Trophoblast cell (in vitro differentiated cells and primary cell): ENCODE data around the gene DZIP1L.

Experiments
- DNase-seq, 2 donors: peaks; one replicate each; pipeline ENCODE4 v3.0.0-alpha.2; 2016
- H2AFZ ChIP-seq: 2 replicates; pipeline ENCODE4 v1.6.1; 2013; ENCODE audit warnings: low read length, moderate library complexity, mild to moderate bottlenecking; ENCODE audit not compliant: insufficient read depth, poor library complexity
- H2AK5ac ChIP-seq: 2 replicates; pipeline ENCODE4 v1.6.1; 2013; ENCODE audit warnings: mild to moderate bottlenecking, low read length
- H2BK120ac ChIP-seq: 2 replicates; pipeline ENCODE4 v1.6.1; 2013; ENCODE audit warnings: low read length, mild to moderate bottlenecking, moderate library complexity; ENCODE audit not compliant: insufficient read depth, poor library complexity
- H2BK12ac ChIP-seq: 2 replicates; pipeline ENCODE4 v1.6.1; 2013; ENCODE audit warnings: mild to moderate bottlenecking, low read length, moderate library complexity
- H2BK5ac ChIP-seq: 2 replicates; pipeline ENCODE4 v1.6.1; 2013; ENCODE audit warnings: low read length, low read depth, moderate library complexity, mild to moderate bottlenecking; ENCODE audit not compliant: poor library complexity
- H3K14ac ChIP-seq: 2 replicates; pipeline ENCODE4 v1.6.1; 2013; ENCODE audit warnings: mild to moderate bottlenecking, low read length
- H3K18ac ChIP-seq: 2 replicates; pipeline ENCODE4 v1.6.1; 2013; ENCODE audit warnings: mild to moderate bottlenecking, low read length
- H3K23ac ChIP-seq: 2 replicates; pipeline ENCODE4 v1.6.1; 2013; ENCODE audit warnings: low read length
- H3K27ac ChIP-seq: 2 replicates; pipeline ENCODE4 v1.5.1; 2013; ENCODE audit warnings: low read depth, mild to moderate bottlenecking, inconsistent platforms, low read length, moderate library complexity
- H3K27me3 ChIP-seq: 2 replicates; pipeline ENCODE4 v1.6.1; 2013; ENCODE audit warnings: inconsistent platforms, mild to moderate bottlenecking, low read length, moderate library complexity; ENCODE audit not compliant: insufficient read depth
- H3K36me3 ChIP-seq, 2 experiments: 1 replicate in 1 of 2; 2 replicates in 1 of 2; pipeline ENCODE4 v1.6.1; 2013; ENCODE audit warnings: low read length in 2 of 2, mild to moderate bottlenecking in 2 of 2, moderate library complexity in 1 of 2; ENCODE audit not compliant: insufficient read depth in 2 of 2, control insufficient read depth in 1 of 2
- H3K4ac ChIP-seq: 2 replicates; pipeline ENCODE4 v1.6.1; 2013; ENCODE audit warnings: low read depth, mild to moderate bottlenecking, low read length, moderate library complexity
- H3K4me1 ChIP-seq, 2 experiments: 1 replicate in 1 of 2; 2 replicates in 1 of 2; pipeline ENCODE4 v1.6.1; 2013; ENCODE audit warnings: low read length in 2 of 2, mild to moderate bottlenecking in 2 of 2, moderate library complexity in 1 of 2; ENCODE audit not compliant: insufficient read depth in 2 of 2, control insufficient read depth in 1 of 2
- H3K4me2 ChIP-seq: 2 replicates; pipeline ENCODE4 v1.6.1; 2013; ENCODE audit warnings: inconsistent platforms, mild to moderate bottlenecking, low read length, moderate library complexity
- H3K4me3 ChIP-seq: 2 replicates; pipeline ENCODE4 v1.5.1; 2013; ENCODE audit warnings: mild to moderate bottlenecking, low read depth, low read length, inconsistent platforms
- H3K79me1 ChIP-seq: one replicate; pipeline ENCODE4 v1.6.1; 2013; ENCODE audit warnings: low read length
- H3K79me2 ChIP-seq: 2 replicates; pipeline ENCODE4 v1.6.1; 2013; ENCODE audit warnings: low read length, mild to moderate bottlenecking; ENCODE audit not compliant: control insufficient read depth, insufficient read depth, poor library complexity
- H3K9ac ChIP-seq: 2 replicates; pipeline ENCODE4 v1.6.1; 2013; ENCODE audit warnings: mild to moderate bottlenecking, low read length
- H3K9me3 ChIP-seq: 2 replicates; pipeline ENCODE4 v1.6.1; 2013; ENCODE audit warnings: low read depth, mild to moderate bottlenecking, control low read depth, inconsistent platforms, low read length; ENCODE audit not compliant: insufficient read depth
- H4K12ac ChIP-seq: 2 replicates; pipeline ENCODE4 v1.6.1; 2013; ENCODE audit warnings: low read depth, mild to moderate bottlenecking, low read length, moderate library complexity
- H4K8ac ChIP-seq: 2 replicates; pipeline ENCODE4 v1.6.1; 2013; ENCODE audit warnings: low read depth, mild to moderate bottlenecking, low read length, moderate library complexity
- H4K91ac ChIP-seq: one replicate; pipeline ENCODE4 v1.6.1; 2013; ENCODE audit warnings: low read depth, mild to moderate bottlenecking, low read length, moderate library complexity
- WGBS: extraction: QIAGEN DNeasy Blood & Tissue Kit; methylation state at CpG from one replicate; pipeline ENCODE4 v1.1.7; 2013; ENCODE audit warnings: missing lambda C conversion rate; ENCODE audit not compliant: insufficient read length, insufficient coverage; ENCODE audit errors: extremely low coverage; 5-methylcytosine and 5-hydroxymethylcytosine counted together

Gene DZIP1L

GRCh38 chr3:138031536-138031935 is 83.9 kb downstream of the DZIP1L start:
- Histone ChIP-seq H3K4me2 (no peak overlapping the region), H3K27me3 (no peaks in the 10 kb centered on the region), H3K14ac (no peak overlapping the region), H3K9me3 (no peaks in the 10 kb centered on the region), H3K18ac (no peak overlapping the region), H3K9ac (no peak overlapping the region), H2AFZ (no peak overlapping the region), H2AK5ac (no peak overlapping the region), H3K27ac (no peak overlapping the region), H3K79me1 (no peaks in the 10 kb centered on the region), H3K23ac (no peak overlapping the region), H3K4me3 (no peak overlapping the region), H2BK12ac (no peak overlapping the region), H4K91ac (no peak overlapping the region), H3K79me2 (no peaks in the 10 kb centered on the region), H3K4ac (no peak overlapping the region), H4K12ac (no peak overlapping the region), H3K4me1 (no peaks in the 10 kb centered on the region), H4K8ac (no peak overlapping the region), H2BK120ac (no peak overlapping the region), H2BK5ac (no peak overlapping the region), H3K36me3 (no peaks in the 10 kb centered on the region)
- no peak for DNase-seq
- WGBS, result no CpG with 5 or more reads among the region's 3 CpGs

- Histone ChIP-seq H2AK5ac (no peak overlapping the region), H3K79me2 (no peaks in the 10 kb centered on the region), H3K14ac (no peak overlapping the region), H2BK12ac (no peak overlapping the region), H2AFZ (no peak overlapping the region), H3K36me3 (no peaks in the 10 kb centered on the region), H3K27me3 (no peaks in the 10 kb centered on the region), H4K91ac (no peak overlapping the region), H3K23ac (no peak overlapping the region), H3K4ac (no peak overlapping the region), H3K27ac (no peak overlapping the region), H3K4me3 (no peak overlapping the region), H4K8ac (no peak overlapping the region), H3K4me1 (no peaks in the 10 kb centered on the region), H3K18ac (no peak overlapping the region), H2BK120ac (no peak overlapping the region), H2BK5ac (no peak overlapping the region), H4K12ac (no peak overlapping the region), H3K79me1 (no peaks in the 10 kb centered on the region), H3K9me3 (no peaks in the 10 kb centered on the region), H3K9ac (no peak overlapping the region), H3K4me2 (no peak overlapping the region)
- WGBS, result no CpG with 5 or more reads among the region's 11 CpGs
- peak; percentile 90 to 91 for DNase-seq
These were observed 84.6 kb downstream of the DZIP1L start for GRCh38 chr3:138030734-138031280.

GRCh38 chr3:138027821-138028220 is 87.6 kb downstream of the DZIP1L start:
- Histone ChIP-seq H3K14ac (no peak overlapping the region), H3K4ac (no peak overlapping the region), H2BK5ac (no peak overlapping the region), H3K79me2 (no peaks in the 10 kb centered on the region), H4K91ac (no peak overlapping the region), H2BK120ac (no peak overlapping the region), H3K9ac (no peak overlapping the region), H2AK5ac (no peak overlapping the region), H4K8ac (no peak overlapping the region), H2BK12ac (no peak overlapping the region), H3K4me1 (no peaks in the 10 kb centered on the region), H3K36me3 (no peaks in the 10 kb centered on the region), H3K18ac (no peak overlapping the region), H2AFZ (no peak overlapping the region), H3K23ac (no peak overlapping the region), H3K4me3 (no peak overlapping the region), H3K9me3 (no peaks in the 10 kb centered on the region), H3K4me2 (no peak overlapping the region), H3K27ac (no peak overlapping the region), H3K79me1 (no peaks in the 10 kb centered on the region), H3K27me3 (no peaks in the 10 kb centered on the region), H4K12ac (no peak overlapping the region)
- WGBS, result no CpG with 5 or more reads among the region's 5 CpGs
- DNase-seq, result no peak

GRCh38 chr3:138025553-138025952 is 89.9 kb downstream of the DZIP1L start:
- Histone ChIP-seq H3K27me3 (no peaks in the 10 kb centered on the region), H3K9me3 (no peaks in the 10 kb centered on the region), H3K27ac (no peak overlapping the region), H3K14ac (no peak overlapping the region), H3K79me2 (no peaks in the 10 kb centered on the region), H2BK120ac (no peak overlapping the region), H3K79me1 (no peaks in the 10 kb centered on the region), H4K12ac (no peak overlapping the region), H3K36me3 (no peaks in the 10 kb centered on the region), H2BK5ac (no peak overlapping the region), H3K4me1 (no peaks in the 10 kb centered on the region), H3K9ac (no peak overlapping the region), H3K4me3 (no peak overlapping the region), H2BK12ac (no peak overlapping the region), H4K8ac (no peak overlapping the region), H2AK5ac (no peak overlapping the region), H3K4ac (no peak overlapping the region), H4K91ac (no peak overlapping the region), H2AFZ (no peak overlapping the region), H3K4me2 (no peak overlapping the region), H3K23ac (no peak overlapping the region), H3K18ac (no peak overlapping the region)
- no peak for DNase-seq
